NCI-H2171 treated with DMSO at 0.1 percent for 48 hours (cell line): ENCODE data around the gene CLIC5.

Source experiments
- DNase-seq: peaks from one replicate; lab custom pipeline; 2025; lab: John Stamatoyannopoulos, UW

CLIC5 gene

GRCh38 chr6:46035242-46035641, 19.6 kb upstream of the CLIC5 start:
- no peak for DNase-seq

- no peak for DNase-seq
Measured at GRCh38 chr6:46032110-46032998, 16.7 kb upstream of the CLIC5 start.

GRCh38 chr6:46029602-46030001, 13.9 kb upstream of the CLIC5 start:
- DNase-seq = no peak

GRCh38 chr6:46026307-46026706, 10.6 kb upstream of the CLIC5 start:
- no peak for DNase-seq

- no peak for DNase-seq
Measured at GRCh38 chr6:46025573-46025972, 9.9 kb upstream of the CLIC5 start.

GRCh38 chr6:46024124-46024769, 8.6 kb upstream of the CLIC5 start:
- no peak for DNase-seq

- DNase-seq = no peak
Measured at GRCh38 chr6:46023216-46023915, 7.7 kb upstream of the CLIC5 start.

GRCh38 chr6:46022106-46022948, 6.7 kb upstream of the CLIC5 start:
- no peak for DNase-seq

- DNase-seq = no peak
Measured at GRCh38 chr6:46017726-46018125, 2.1 kb upstream of the CLIC5 start.

GRCh38 chr6:46016063-46016608, 476 bp upstream of the CLIC5 start:
- no peak for DNase-seq

- no peak for DNase-seq
Measured at GRCh38 chr6:46014511-46015118, 1.0 kb downstream of the CLIC5 start.

- DNase-seq = no peak
Measured at GRCh38 chr6:46014046-46014445, 1.6 kb downstream of the CLIC5 start.

- DNase-seq = no peak
Measured at GRCh38 chr6:46013639-46014038, 2.0 kb downstream of the CLIC5 start.

- DNase-seq = no peak
Measured at GRCh38 chr6:46012834-46013233, 2.8 kb downstream of the CLIC5 start.

GRCh38 chr6:46011188-46012085, 4.2 kb downstream of the CLIC5 start:
- DNase-seq = no peak

GRCh38 chr6:46010771-46011170, 4.9 kb downstream of the CLIC5 start:
- no peak for DNase-seq

- DNase-seq = no peak
Measured at GRCh38 chr6:46010270-46010669, 5.4 kb downstream of the CLIC5 start.

- no peak for DNase-seq
Measured at GRCh38 chr6:46002264-46002663, 13.4 kb downstream of the CLIC5 start.

- no peak for DNase-seq
Measured at GRCh38 chr6:46000905-46001304, 14.8 kb downstream of the CLIC5 start.

GRCh38 chr6:45998524-45998923, 17.1 kb downstream of the CLIC5 start:
- DNase-seq = no peak
